ENCODE measurements around the gene SPRR3.

SPRR3 gene

GRCh38 chr1:153035211-153035610 lies 33.7 kb downstream of the SPRR3 start:
- TF ChIP-seq, protein P1, sequence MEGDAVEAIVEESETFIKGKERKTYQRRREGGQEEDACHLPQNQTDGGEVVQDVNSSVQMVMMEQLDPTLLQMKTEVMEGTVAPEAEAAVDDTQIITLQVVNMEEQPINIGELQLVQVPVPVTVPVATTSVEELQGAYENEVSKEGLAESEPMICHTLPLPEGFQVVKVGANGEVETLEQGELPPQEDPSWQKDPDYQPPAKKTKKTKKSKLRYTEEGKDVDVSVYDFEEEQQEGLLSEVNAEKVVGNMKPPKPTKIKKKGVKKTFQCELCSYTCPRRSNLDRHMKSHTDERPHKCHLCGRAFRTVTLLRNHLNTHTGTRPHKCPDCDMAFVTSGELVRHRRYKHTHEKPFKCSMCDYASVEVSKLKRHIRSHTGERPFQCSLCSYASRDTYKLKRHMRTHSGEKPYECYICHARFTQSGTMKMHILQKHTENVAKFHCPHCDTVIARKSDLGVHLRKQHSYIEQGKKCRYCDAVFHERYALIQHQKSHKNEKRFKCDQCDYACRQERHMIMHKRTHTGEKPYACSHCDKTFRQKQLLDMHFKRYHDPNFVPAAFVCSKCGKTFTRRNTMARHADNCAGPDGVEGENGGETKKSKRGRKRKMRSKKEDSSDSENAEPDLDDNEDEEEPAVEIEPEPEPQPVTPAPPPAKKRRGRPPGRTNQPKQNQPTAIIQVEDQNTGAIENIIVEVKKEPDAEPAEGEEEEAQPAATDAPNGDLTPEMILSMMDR (IDR thresholded peaks at IDR 0.05), result no peak

- TF ChIP-seq, protein P1 (IDR thresholded peaks at IDR 0.05), result no peak
Observed at GRCh38 chr1:153040950-153041631, 39.5 kb downstream of the SPRR3 start, which contains the start of gene SPRR2D. SPRR2D (minus strand) TSS chr1:153041120; CDS start chr1:153040346, 774 bp downstream.

DNA sequence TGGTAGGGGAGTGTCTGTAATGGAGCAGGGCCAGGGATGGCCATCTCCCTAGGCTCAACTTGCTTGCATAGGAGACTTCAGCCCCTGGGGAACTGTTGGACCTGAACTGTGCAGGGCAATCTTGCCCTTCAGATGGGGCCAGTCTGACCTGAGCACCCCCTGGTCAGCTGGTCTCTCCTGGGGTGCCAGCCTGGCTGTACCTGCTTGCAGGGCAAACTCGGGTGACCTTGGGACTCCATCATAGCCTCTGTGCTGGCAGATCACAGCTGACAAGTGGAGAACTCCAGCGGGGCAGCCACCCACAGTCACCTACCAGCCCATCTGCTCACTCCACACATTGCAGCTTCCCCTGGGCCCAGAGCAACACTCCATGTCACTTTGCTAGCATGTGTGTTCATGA lies 47.7 kb downstream of the SPRR3 start:
- TF ChIP-seq, protein P1 (IDR thresholded peaks at IDR 0.05), result no peak

Measured in LNCAP (cell line).